ENCODE data around the gene PLPP4. TPM values are rescaled to one million over a fixed set of nuclear protein-coding genes. Genes with fewer than 3 reads are reported as not detected.

Gene PLPP4
- total RNA-seq, 4 donors from 2014 or later: 0.60 TPM; not detected in 3

DNA sequence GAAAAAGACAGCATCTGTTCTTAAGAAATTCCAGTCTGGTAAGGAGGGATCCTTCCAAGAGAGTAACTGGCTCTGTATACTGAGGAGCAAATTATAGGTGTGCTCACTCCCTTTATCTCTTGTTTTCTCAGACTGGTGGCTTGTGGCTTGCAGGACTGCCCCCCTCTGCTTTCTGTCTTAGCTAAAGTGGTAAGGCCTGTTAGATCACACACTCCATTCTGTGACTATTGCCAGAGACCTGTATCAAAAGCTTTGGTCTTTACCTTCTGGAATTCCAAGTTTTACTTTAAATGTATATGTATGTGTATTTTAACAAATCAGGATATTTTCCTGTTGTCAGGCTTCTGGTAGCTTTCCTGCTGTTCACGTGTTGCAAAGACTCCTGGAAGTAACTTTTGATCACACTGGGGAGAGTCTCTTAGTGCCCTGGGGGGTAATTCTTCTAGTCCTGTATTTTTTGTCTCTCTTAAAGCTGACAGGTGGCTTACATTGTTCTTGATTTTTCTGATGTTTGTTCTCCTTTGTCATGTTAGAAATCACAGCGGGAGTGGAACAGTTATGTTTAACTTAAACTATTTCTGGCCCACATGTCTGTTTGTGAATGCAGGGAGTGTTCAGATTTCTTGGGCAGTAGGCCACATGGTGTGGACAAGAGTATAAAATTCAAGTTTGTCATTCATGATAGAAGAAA is 99.0 kb downstream of the PLPP4 start:
- Histone ChIP-seq H3K36me3 (no peaks in the 10 kb centered on the region), H3K4me3 (no peak overlapping the region), H3K27me3 (no peaks in the 10 kb centered on the region), H3K27ac (no peak overlapping the region), H3K4me1 (no peaks in the 10 kb centered on the region), H3K9me3 (peaks cover 8% of the 10 kb centered on the region)
- WGBS: 30% methylated on average over 2 of the region's 2 CpGs
- TF ChIP-seq POLR2AphosphoS5 (IDR thresholded peaks at IDR 0.05) (no peak), EP300 (IDR thresholded peaks at IDR 0.05) (no peak), POLR2A (IDR thresholded peaks at IDR 0.05) (no peak)
- TF ChIP-seq, protein P1, sequence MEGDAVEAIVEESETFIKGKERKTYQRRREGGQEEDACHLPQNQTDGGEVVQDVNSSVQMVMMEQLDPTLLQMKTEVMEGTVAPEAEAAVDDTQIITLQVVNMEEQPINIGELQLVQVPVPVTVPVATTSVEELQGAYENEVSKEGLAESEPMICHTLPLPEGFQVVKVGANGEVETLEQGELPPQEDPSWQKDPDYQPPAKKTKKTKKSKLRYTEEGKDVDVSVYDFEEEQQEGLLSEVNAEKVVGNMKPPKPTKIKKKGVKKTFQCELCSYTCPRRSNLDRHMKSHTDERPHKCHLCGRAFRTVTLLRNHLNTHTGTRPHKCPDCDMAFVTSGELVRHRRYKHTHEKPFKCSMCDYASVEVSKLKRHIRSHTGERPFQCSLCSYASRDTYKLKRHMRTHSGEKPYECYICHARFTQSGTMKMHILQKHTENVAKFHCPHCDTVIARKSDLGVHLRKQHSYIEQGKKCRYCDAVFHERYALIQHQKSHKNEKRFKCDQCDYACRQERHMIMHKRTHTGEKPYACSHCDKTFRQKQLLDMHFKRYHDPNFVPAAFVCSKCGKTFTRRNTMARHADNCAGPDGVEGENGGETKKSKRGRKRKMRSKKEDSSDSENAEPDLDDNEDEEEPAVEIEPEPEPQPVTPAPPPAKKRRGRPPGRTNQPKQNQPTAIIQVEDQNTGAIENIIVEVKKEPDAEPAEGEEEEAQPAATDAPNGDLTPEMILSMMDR (IDR thresholded peaks at IDR 0.05): no peak
- no peak for DNase-seq (ENCODE audit: low spot score in 2 of 2)

DNA sequence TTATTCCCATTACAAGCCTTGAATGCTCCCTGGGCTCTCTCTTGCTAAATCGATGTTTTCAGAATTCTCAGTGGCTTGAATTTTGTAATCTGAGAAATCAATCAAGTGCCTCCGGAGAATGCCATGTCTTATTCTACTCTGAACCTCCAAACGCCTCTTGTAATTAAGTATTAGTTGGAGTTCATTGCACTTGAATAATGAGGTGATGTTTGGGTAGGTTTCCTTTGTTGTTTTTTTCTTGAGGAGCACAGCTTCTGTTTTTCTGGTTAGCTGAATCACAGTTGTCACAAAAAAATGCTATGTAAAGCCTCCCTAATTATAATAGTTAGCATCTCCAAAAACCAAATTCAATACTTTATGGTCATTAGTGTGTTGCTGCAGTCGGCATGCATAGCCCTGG is 100.3 kb downstream of the PLPP4 start:
- no peak for DNase-seq (ENCODE audit: low spot score in 2 of 2)
- Histone ChIP-seq H3K4me1 (no peaks in the 10 kb centered on the region), H3K27ac (no peak overlapping the region), H3K27me3 (no peaks in the 10 kb centered on the region), H3K9me3 (peaks cover 8% of the 10 kb centered on the region), H3K4me3 (no peak overlapping the region), H3K36me3 (no peaks in the 10 kb centered on the region)
- no peak for TF ChIP-seq POLR2AphosphoS5 (IDR thresholded peaks at IDR 0.05)
- TF ChIP-seq, protein P1 (IDR thresholded peaks at IDR 0.05): no peak
- no peak for TF ChIP-seq POLR2A (IDR thresholded peaks at IDR 0.05)
- TF ChIP-seq EP300 (IDR thresholded peaks at IDR 0.05): no peak
- WGBS: 59% methylated on average over 4 of the region's 4 CpGs

DNA sequence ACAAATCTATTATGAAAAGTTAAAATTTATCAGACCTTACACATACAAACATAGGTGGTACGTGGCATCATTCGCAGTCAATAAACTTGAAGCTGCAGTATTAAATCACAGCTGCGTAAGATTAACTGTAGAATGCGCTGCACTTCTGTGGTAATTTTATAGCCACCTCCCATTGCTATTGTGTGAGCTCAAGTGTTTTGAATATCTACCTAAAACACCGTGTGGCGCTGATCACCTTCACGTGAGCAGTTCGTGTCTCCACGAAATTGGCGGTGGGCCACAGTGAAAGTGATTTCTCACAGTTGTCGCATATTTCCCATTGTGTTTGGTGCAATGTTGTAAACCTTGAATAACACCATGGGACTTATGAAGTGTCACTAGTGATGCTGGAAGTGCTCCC is 102.8 kb downstream of the PLPP4 start:
- Histone ChIP-seq H3K36me3 (no peaks in the 10 kb centered on the region), H3K4me3 (no peak overlapping the region), H3K9me3 (no peaks in the 10 kb centered on the region), H3K27me3 (no peaks in the 10 kb centered on the region), H3K27ac (no peak overlapping the region), H3K4me1 (no peaks in the 10 kb centered on the region)
- no peak for TF ChIP-seq POLR2A (IDR thresholded peaks at IDR 0.05)
- no peak for TF ChIP-seq POLR2AphosphoS5 (IDR thresholded peaks at IDR 0.05)
- TF ChIP-seq, protein P1 (IDR thresholded peaks at IDR 0.05): no peak
- no peak for TF ChIP-seq EP300 (IDR thresholded peaks at IDR 0.05)
- no peak for DNase-seq (ENCODE audit: low spot score in 2 of 2)
- WGBS: 93% methylated on average over 11 of the region's 11 CpGs

DNA sequence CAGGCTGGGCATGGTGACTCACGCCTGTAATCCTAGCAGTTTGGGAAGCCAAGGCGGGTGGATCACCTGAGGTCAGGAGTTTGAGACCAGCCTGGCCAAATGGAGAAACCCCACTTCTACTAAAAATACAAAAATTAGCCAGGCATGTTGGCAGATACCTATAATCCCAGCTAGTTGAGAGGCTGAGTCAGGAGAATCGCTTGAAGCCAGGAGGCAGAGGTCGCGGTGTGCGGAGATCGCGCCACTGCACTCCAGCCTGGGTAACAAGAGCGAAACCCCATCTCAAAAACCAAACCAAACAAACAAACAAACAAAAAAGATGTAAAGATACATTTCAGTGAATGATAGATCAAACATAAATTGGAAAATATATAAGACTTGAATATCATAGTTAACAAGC is 105.9 kb downstream of the PLPP4 start:
- no peaks in the 10 kb centered on the region for H3K36me3 ChIP-seq
- no peak for DNase-seq (ENCODE audit: low spot score in 2 of 2)
- no peak for TF ChIP-seq POLR2A (IDR thresholded peaks at IDR 0.05)
- TF ChIP-seq, protein P1 (IDR thresholded peaks at IDR 0.05): no peak
- TF ChIP-seq EP300 (IDR thresholded peaks at IDR 0.05): no peak
- TF ChIP-seq POLR2AphosphoS5 (IDR thresholded peaks at IDR 0.05): no peak
- H3K27me3 ChIP-seq: no peaks in the 10 kb centered on the region
- no peaks in the 10 kb centered on the region for H3K4me1 ChIP-seq
- 95% methylated on average over 9 of the region's 9 CpGs for WGBS
- no peak overlapping the region for H3K27ac ChIP-seq
- H3K4me3 ChIP-seq: no peak overlapping the region
- no peaks in the 10 kb centered on the region for H3K9me3 ChIP-seq

DNA sequence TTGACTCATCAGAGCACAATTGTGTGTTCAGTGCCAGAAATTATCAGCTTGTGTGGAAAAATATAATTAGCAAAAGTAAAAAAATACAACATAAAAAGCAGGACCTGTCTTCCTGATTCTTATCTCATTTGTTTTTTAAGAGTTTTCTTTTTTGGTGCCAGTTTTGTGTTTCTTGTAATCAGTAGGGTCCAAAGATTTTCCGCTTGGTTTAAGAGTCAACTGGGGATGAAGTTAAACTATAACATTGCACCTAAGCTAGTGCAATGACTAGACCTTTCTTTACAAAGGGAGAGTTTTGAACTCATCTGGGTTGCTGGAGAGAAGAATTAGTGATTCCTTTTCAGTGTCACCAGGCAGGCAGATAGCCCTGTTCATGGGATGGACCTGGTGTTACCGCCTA is 113.4 kb downstream of the PLPP4 start:
- no peak overlapping the region for H3K4me3 ChIP-seq
- H3K36me3 ChIP-seq: no peaks in the 10 kb centered on the region
- H3K27me3 ChIP-seq: no peaks in the 10 kb centered on the region
- TF ChIP-seq, protein P1 (IDR thresholded peaks at IDR 0.05): no peak
- TF ChIP-seq POLR2AphosphoS5 (IDR thresholded peaks at IDR 0.05): no peak
- TF ChIP-seq EP300 (IDR thresholded peaks at IDR 0.05): no peak
- TF ChIP-seq POLR2A (IDR thresholded peaks at IDR 0.05): no peak
- DNase-seq (ENCODE audit: low spot score in 2 of 2): no peak
- H3K4me1 ChIP-seq: no peaks in the 10 kb centered on the region
- no peaks in the 10 kb centered on the region for H3K9me3 ChIP-seq
- H3K27ac ChIP-seq: no peak overlapping the region
- WGBS: 91% methylated on average over 2 of the region's 2 CpGs

All from suprapubic skin (tissue), 4 donors.